OCI-LY7 (cell line): ENCODE data around the gene CDK19.

Experiments used
- EZH2phosphoT487 ChIP-seq: fragments of 200-600 bp; sonication (generic); IDR thresholded peaks from 2 replicates; pipeline ENCODE4 v1.6.1; 2018; ENCODE audit warnings: low read depth, borderline replicate concordance, mild to moderate bottlenecking, mixed run types, antibody characterized with exemption, low read length, moderate library complexity, mixed read lengths
- TF ChIP-seq, protein P1 (sequence below): fragments of 200-600 bp; sonication (generic); conservative IDR thresholded peaks from 2 replicates; pipeline ENCODE4 v1.5.1; 2014; ENCODE audit warnings: mild to moderate bottlenecking, antibody characterized with exemption, low read length, moderate library complexity, mixed read lengths

DNA sequence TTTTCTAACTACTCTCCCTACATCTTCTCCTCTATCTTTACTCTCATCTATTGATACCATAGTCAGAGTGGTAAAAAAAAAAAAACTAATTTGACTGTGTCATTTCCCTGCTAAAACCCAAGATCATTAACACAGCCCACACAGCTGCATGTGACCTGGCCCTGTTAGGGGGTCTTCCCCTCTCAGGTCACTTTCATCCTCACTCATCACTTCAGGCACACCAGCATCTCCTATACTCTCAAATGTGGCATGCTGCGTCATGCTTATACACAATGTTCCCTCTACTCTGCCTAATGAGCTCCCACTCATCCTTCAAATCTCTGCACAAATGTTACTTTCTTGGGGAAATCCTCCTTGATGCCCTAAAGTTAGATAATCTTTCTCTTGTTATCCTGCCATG, 86.8 kb downstream of the CDK19 start:
- TF ChIP-seq, protein P1, sequence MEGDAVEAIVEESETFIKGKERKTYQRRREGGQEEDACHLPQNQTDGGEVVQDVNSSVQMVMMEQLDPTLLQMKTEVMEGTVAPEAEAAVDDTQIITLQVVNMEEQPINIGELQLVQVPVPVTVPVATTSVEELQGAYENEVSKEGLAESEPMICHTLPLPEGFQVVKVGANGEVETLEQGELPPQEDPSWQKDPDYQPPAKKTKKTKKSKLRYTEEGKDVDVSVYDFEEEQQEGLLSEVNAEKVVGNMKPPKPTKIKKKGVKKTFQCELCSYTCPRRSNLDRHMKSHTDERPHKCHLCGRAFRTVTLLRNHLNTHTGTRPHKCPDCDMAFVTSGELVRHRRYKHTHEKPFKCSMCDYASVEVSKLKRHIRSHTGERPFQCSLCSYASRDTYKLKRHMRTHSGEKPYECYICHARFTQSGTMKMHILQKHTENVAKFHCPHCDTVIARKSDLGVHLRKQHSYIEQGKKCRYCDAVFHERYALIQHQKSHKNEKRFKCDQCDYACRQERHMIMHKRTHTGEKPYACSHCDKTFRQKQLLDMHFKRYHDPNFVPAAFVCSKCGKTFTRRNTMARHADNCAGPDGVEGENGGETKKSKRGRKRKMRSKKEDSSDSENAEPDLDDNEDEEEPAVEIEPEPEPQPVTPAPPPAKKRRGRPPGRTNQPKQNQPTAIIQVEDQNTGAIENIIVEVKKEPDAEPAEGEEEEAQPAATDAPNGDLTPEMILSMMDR = no peak
- no peak for TF ChIP-seq EZH2phosphoT487
